GM21381 (cell line): ENCODE data around the gene ABLIM1.

Experiments used
- ATAC-seq: cut with Tn5 transposase; IDR thresholded peaks from one replicate; pipeline ENCODE4 v1.9.1; 2021; ENCODE audit warnings: mild to moderate bottlenecking, moderate library complexity; ENCODE audit not compliant: unreplicated experiment

ABLIM1 gene

DNA sequence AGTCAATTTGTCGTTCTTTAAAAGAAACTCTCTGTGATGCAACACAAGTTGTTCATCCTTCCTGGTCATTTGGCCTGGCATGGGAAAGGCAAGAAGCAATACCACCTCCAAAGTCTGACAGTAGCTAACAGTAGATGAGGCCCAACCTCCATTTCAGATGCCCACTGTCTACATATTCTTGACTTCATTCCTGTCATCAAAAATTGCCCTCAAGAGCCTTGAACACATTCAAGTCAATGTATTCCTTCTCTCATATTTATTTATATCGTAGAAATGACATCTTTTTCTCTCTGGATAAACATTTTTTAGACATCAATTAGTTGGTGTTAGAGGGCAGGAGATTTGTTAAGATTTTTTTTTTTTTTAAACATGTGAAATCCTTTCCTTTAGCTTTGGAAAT lies 33.7 kb downstream of the ABLIM1 start:
- no peak for ATAC-seq

DNA sequence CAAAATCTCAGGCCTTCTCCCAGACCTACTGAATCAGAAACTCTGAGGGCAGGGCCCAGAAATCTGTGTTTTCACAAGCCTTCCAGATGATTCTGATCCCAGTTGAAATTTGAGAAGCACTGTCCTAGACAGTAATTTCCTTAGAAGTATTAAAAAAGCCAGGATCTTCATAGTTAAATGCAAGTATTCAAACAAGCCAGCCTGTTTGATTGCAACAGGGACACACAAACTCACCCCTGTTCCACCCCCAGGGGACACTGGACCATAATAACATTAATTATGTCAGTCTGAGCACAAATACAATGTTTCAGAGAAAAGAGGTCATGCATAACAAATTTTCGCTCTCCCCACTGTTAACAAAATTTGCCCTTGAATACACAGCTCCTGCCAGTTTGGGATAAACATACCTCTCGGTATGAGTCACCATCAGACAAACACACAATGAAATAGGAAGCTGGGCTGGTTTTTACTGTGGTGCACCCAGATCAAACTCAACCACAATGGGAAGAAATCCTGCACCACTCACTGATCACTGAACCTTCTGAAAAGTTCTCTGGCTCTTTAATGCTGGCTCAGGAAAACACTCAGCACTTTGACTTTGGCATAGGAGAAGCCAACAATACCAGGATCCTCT lies 34.3 kb downstream of the ABLIM1 start:
- ATAC-seq = no peak

DNA sequence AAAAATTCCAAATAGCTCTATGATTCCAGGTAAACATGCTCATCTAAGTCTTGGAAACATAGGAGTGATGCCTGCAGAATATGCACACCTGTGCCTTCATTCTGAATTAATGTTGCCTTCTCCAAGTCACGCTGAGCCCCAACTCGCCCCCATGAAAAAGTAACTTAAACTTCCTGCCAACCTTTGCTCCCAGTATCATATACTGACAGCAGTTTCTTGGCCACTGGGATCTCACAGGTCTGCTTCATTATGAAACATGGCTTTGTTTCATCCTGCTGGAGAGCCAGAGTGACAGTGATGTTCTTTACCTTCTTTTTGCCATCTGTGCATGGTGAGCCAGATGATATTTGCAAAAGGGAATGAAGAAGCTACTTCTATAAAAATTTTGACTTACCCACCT lies 34.9 kb downstream of the ABLIM1 start:
- no peak for ATAC-seq

DNA sequence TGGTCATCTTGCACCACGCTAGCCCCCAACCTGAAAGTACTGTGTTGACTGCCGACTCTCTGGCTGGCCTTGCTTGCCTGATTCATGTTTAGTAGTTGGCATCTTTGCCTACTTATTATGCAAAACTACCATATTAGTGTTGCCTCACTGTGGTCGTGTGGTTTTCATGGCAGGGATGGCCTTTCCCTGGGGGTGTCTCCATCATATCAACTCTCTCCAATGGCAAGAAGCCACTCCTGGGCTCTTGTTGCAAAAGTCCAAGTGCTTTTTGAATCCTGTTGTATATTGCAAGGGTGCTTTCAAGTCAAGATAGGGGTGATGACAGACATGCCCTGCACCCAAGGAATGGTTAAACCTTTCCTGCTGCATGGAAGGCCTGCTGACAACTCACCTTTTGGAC lies 39.4 kb downstream of the ABLIM1 start:
- no peak for ATAC-seq

DNA sequence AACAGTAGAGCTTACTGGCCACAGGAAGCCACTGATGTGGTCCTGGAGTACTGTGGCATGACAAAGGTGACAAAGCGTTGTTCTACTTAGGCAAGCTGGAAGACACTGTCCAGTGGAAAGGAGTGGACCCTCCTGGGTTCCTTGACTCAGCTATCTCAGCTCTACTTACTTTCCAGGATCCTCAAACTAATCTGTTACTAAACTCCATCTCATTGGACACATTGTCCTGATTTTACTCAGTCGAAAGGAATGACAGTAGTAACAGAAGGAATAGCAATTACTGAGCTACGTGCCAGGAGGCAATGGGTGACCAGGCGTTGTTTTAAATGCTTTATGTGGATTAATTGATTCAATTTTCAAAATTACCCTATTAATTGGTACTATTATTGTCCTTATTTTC lies 41.6 kb downstream of the ABLIM1 start:
- no peak for ATAC-seq

DNA sequence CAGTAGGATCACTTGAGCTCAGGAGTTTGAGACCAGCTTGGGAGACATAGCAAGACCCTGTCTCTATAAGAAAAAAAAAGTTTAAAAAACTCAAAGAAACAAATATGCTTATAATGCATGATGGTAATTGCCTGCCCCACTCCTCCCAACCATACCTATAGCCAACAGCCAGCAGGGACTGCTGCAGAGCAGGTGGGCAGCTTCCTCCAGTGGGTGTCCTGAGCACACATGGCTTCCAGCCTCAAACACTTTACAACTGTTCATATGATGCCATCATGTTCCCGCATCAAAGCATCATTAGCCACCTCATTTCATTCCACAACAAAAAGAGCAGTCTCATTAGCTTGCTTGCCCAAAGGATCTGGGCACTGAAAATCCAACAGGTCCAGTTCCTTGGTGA lies 42.0 kb downstream of the ABLIM1 start:
- ATAC-seq = no peak

DNA sequence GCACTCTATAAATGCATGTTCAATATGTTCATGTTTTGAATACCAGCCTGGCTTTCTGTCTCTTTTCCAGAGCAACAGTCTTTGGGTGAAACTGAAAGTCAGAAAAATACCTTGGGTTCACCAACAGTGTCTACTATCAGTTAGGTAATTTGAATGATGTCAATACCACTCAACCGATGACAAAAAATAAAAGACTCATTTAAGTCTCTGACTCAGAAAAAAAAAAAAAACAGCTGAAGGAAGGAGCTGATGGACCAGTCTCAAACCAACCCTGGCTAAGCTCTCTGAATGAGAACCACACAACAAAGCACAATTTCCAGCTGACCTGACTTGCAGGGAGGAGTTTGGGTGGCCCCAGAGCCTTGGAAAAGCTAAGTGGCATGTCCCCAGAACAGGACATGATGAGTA lies 42.5 kb downstream of the ABLIM1 start:
- ATAC-seq = peak; percentile 90

DNA sequence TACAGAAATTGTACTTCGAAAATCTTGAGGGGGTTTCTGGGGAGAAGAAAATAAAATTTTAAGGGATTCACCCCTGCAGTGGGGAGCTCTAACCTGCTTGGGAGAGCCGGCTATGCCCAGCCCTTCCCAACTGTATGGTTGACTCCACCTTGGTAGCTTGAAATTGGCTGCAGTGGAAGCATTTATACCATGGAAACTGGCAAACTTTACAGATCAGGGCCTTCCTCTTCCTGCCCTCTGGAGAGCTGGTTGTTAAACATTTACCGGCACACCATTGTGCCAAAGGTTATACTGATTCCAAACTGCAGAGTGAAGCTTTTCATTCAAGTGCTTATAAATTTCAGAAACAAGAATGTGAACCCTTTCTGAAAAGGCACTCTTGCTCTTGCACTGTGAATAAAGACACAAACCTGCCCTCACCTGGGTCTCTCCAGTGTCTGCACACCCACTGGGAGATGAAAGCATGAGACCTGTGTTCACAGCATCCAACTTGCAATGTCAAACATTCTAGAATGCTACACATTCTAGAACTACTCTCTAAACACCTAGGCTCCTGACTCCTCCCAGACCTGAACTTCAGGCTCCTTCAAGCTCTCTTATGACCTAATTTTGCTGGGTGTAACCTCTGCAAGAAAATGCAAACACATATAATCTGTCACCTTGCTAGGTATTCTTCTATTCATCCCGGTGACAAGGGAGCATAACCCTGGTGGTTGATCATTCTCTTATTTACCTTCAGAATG lies 44.7 kb downstream of the ABLIM1 start:
- ATAC-seq = no peak

DNA sequence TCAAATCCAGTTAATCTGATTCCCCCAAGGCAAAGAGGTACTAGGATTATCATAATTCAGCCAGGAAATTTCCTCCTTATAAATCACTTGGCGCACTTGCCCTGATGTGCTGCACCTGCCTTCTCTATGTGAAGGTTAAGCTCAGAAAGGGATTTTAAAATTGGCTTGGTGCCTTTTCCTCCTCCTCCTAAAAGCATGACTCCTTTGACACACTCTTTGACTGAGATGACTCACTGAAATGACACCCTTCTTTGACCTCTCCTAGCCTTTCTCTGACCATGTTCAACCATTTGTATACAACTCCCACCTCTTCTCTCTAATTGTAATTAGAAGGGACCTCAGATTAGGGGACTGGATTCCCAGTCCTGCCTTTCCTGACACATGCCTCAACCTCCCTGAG lies 46.5 kb downstream of the ABLIM1 start:
- no peak for ATAC-seq

DNA sequence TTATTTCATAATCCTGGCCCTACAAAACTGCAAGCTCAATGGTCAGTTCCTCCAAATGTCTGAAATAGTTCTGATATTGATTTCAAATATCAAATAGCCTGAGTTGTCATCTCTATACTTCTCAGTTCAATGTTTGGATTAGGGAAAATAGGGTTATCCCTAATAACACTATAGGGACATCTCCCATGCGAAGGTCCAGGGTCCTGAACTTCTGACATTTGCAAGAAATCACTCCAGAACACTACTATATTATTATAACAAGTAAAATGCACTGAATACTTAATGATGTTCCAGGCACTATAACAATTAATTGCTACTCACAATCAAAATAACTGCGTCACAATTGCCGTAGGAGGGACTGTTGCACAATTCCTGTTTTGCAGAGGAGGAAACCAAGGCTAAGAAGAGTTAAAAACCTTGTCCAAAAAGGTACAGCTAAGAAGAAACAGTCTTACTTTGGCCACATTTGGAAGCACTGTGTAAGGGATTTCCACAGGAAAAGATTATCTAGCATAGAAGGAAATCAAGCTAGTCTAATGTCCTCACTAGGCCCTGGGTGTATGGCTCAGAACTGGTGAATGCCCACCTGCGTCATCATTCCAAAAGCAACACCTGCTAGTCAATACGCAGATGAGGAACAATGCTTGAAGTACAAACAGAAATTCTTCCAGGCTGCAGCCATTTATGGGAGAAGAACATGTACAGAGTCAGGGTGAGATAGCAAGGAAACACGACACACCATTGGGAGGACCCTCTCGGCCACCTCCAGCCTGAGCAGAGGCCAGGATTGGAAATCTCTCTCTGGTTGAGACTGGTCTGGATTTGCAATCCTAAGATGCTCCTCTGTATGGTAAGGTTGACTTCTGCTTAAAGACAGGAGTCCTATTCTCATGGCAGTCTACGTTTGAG lies 48.3 kb downstream of the ABLIM1 start:
- no peak for ATAC-seq

DNA sequence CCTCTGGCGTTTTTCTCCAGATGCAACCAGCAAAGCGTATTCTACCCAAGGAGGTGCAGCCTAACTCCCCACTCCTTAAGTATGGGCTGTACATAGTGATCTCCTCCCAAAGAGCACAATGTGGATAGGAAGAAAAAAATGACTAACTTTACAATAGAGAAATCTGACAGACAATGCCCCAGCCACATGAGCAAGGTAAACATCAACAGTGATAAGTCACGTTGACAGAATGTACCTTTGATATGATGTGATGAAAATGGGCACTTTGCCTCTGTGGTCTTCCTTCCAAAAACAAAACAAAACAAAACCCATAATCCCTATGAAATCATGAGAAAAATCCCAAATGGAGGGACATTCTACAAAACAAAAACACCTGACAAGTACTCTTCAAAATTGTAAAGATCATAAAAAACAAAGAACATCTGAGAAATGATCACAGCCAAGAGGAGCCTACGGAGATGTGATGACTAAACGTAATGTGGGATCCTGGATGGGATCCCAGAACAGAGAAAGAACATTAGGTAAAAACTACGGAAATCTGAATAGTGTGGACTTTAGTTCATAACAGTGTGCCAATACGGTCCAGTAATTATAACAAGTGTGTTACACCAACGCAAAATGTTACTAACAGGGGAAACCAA lies 50.6 kb downstream of the ABLIM1 start:
- no peak for ATAC-seq

DNA sequence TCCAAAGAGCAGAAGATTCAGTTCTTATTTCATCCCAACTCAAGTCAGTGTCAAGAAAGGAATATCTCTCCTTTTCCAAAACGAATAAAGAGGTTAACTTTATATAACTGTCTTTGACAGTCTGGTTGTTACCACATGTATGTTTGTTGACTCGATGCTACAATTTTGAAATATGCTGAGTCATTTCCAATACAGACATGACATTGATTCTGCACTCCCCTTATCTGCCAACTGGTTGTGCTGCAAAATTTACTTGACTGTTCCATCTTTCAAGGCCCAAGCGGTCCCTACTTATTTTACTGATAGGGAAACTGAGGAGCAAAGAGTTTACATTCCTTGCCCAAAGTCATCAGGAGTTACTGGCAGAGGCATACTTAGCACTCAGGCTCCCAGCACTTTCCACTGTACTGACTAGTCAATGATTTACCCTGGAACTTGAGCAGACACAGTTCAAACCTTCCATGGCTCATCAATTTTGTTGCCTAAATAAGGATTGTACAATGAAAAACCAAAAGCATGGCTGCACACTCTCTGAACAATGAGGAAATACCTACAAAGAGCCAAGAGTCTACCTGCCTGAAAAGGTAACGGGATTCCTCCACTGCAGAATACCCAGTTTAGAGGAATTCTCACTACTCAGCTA lies 52.8 kb downstream of the ABLIM1 start:
- ATAC-seq = peak; percentile 59

DNA sequence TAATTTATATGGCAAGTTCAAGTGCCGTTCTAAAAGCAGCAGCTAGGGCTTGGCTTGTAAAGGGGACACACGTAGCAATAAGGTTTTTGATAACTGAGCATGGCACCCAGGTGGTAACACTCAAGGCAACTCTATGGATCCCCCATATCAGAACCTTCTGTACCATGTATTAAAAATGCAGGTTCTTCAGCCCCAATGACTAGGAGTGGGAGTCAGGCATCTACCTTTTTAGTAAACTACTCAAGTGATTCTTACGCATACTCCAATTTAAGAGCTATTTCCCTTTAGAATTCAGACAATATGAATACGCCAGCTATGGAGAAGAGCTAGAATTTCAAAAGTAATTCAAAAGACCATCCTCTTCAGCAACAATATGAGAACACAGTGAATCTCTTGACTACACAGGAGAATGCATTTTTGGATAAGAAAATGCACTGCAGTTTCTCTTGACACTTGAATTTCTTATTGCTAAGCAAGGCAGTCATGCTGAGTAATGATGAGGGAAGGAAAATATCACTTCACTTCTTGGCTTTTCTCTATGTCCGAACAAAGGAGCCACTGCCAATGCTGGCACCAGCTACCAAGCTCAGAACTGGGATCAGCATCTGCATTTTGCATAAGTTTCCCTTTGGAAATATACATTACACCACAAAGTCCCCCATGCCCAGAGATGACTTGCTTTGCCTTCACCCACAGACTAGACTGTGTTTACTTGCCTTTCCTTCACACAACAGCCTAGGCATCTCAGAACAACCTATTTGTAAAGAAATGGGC lies 53.5 kb downstream of the ABLIM1 start:
- ATAC-seq = no peak

DNA sequence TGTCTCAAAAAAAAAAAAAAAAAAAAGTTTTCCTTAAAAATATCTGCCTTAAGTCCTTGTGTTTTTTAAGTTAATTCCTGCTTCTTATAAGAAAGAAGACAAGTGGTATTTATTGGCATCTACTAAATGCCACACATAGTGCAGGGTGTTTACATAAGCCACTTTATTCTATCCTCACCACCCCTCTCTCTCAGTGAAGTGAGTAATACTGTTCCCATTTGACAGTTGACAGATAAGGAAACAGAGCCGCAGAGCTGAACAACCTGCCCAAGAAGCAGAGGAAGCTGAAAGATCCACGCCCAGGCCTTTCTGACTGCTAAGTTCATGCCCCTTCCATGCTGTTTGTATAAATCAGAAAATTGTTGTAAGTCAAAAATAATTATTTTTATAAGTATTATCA lies 54.1 kb downstream of the ABLIM1 start:
- ATAC-seq = no peak

DNA sequence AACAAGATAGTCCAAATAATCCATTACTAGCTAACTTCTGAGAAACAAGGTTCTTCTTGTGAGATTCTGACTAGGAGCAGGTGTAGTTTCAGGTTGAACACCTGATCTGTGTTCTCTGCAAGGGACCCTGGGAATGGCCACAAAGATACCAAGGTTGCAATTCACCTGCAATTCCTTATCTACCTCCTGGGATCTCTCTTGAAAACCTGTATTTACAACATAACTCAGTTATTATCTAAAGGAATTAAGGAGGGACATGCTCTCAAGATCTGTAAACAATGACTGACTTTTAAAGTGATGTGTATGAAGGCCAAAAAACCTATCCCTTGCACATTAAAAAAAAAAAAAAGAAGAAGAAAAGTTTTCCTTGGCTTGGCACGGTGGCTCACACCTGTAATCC lies 54.8 kb downstream of the ABLIM1 start:
- no peak for ATAC-seq

DNA sequence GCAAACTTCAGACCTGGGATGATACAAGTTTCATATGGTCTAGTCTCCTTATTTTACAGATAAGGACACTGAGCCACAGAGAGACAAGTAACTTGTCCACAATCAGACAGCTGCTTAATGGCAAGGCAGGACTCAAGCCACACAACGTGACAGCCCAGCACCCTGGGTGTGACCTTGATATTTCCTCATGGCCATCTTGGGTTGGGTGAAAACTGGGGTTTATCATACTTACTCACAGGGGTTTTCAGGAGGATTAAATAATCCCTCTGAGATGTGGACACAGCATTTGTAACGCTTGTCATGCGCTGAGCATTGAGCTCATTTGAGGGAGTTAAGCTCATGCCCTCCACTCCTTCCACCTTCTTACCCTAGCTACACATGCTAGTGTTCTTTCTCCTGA lies 58.0 kb downstream of the ABLIM1 start:
- no peak for ATAC-seq

DNA sequence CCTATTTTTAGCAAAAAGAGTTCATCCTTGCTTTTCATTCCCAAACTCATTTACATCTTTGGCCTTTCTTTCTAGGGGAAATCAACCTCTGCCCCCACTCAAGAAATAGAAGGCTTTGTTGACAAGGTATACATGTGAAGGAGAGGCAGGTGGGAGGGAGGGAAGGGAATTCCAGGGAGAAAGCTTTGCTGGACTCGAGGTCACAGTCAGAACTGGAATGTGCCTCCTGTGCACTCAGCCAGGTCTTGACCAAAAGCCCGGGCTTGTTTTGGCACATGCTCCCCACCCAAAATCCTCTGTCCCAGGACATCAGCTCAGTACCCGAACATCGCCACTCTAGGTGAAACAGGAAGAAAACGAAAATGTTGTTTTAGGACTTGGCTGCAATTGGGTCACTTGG lies 61.3 kb downstream of the ABLIM1 start:
- no peak for ATAC-seq

DNA sequence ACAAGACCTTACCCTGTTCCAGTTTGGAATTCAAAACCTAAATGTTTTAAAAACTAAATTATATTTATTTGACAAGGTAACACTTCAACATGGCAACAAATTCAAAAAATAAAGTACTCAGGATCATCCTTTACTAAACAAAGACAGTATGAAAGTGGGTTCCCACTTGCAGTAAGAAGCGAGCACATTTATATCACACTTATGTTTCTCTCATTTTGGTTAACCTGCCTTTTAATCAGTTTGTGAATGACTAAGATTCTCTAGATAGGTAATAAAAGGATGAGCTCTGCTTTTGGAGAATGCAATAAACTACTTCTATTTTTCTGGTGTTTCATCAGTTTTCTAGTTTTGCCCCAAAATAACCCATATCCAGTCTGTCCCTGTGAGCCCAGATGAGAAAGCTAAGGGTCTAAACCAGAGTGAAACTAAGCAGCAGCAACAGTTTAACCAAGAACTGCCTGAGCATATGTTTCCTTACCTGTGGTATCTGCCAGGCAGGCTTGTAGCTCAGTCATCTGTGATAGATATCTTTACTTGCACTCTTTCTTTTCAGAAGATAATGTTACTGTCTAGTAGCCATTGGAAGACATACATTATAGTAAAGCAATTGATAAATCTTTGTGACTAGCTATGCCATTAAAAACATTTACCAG lies 64.1 kb downstream of the ABLIM1 start:
- no peak for ATAC-seq

DNA sequence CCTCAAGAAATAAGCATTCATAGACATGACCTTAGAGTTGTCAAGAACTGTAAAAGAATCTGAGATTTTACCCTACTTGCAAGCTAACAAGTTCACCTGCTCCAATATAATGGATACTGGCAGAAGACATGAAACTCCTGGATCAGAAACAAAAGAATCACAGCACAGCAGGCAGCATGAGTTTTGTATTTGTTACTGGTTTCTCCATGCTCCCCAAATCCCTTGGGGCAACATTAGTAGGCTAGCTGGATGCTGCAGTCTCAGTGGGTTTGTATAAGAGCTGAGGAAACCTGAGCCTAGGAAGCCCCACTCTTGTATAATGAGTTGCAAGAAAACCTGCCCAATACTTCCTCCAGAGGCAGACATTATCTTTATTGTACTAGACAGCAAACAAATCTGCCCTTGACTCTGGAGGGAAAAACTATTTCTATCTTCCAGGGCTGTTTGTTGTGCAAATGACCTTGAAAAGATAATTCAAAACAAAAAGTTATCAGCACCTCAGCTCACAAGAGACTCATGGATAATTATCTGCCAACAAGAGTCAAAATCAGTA lies 64.8 kb downstream of the ABLIM1 start:
- ATAC-seq = no peak
